HCT116 (cell line): ENCODE data around the gene DIDO1. TPM values are rescaled to one million over a fixed set of nuclear protein-coding genes. Genes with fewer than 3 reads are reported as not detected.

ENCODE experiments used
- ATAC-seq: fragments of 200-7000 bp; cut with Tn5 transposase; 2 replicates; pipeline ENCODE4 v1.9.1; 2020; ENCODE audit warnings: mild to moderate bottlenecking, moderate library complexity
- BruUV-seq: library from RNA; stranded (reverse); fragments of 400-500 nt; replicated peaks from 2 replicates; lab custom pipeline; 2021; lab: Mats Ljungman, UMichigan
- CTCF ChIA-PET: fragments of 300-600 bp; sonication (Branson Sonifier 250); formaldehyde crosslinking; loops from one replicate; lab custom pipeline; 2021; ENCODE audit warnings: antibody characterized with exemption; lab: Charles Lee
- POLR2A ChIA-PET: fragments of 300-600, 350-600 bp; sonication (Branson Sonifier 250); formaldehyde crosslinking; loops from one replicate; lab custom pipeline; 2021; ENCODE audit warnings: antibody characterized with exemption; lab: Charles Lee
- RAD21 ChIA-PET, 2 experiments: fragments of 300-600 bp; sonication (Branson Sonifier 250); formaldehyde crosslinking; loops; one replicate each; lab custom pipeline; 2023; ENCODE audit warnings: low total read pairs in 2 of 2; ENCODE audit not compliant: uncharacterized antibody in 2 of 2, unreplicated experiment in 2 of 2, low non-redundant PET in 1 of 2; lab: Charles Lee
- DNase-seq: peaks from one replicate; pipeline ENCODE4 v3.0.0-alpha.2; 2010; ENCODE audit warnings: low read depth, low spot score
- H2AFZ ChIP-seq: fragments of 200-600 bp; shearing (Covaris generic), sonication (generic); 2 replicates; pipeline ENCODE4 v1.6.1; 2017; ENCODE audit warnings: low read depth, mixed run types, mixed read lengths, antibody characterized with exemption, low read length; ENCODE audit not compliant: poor library complexity, severe bottlenecking
- H3K27ac ChIP-seq: 2 replicates; pipeline ENCODE4 v1.5.1; 2012; ENCODE audit warnings: low read depth, low read length
- H3K27me3 ChIP-seq: fragments of 200-600 bp; sonication (generic); 2 replicates; pipeline ENCODE4 v1.6.1; 2016; ENCODE audit warnings: mixed run types, low read length, mixed read lengths; ENCODE audit not compliant: insufficient read depth
- H3K36me3 ChIP-seq, 2 experiments: fragments of 200-500 bp in 1 of 2; fragments of 200-600 bp in 1 of 2; sonication (Bioruptor generic) in 1 of 2; sonication (generic) in 1 of 2; 2 replicates each; pipeline versions ENCODE4 v1.5.1 to v1.6.1; 2014 to 2016; ENCODE audit warnings: low read length in 2 of 2, inconsistent platforms in 1 of 2, mixed read lengths in 1 of 2, mixed run types in 1 of 2; ENCODE audit not compliant: insufficient read depth in 2 of 2, control insufficient read depth in 1 of 2
- H3K4me1 ChIP-seq, 2 experiments: fragments of 200-600 bp in 1 of 2; sonication (generic) in 1 of 2; 2 replicates each; pipeline versions ENCODE4 v1.5.1 to v1.6.1; 2012 to 2017; ENCODE audit warnings: low read length in 2 of 2, inconsistent platforms in 1 of 2, mild to moderate bottlenecking in 1 of 2, mixed read lengths in 1 of 2, mixed run types in 1 of 2, moderate library complexity in 1 of 2; ENCODE audit not compliant: insufficient read depth in 2 of 2, control insufficient read depth in 1 of 2
- H3K4me2 ChIP-seq: fragments of 200-600 bp; sonication (generic); 2 replicates; pipeline ENCODE4 v1.6.1; 2017; ENCODE audit warnings: mixed run types, low read length, mixed read lengths
- H3K4me3 ChIP-seq, 2 experiments: fragments of 200-600 bp in 1 of 2; sonication (generic) in 1 of 2; replicated peaks in 1 of 2; 2 replicates each; pipeline ENCODE4 v1.5.1; 2011 to 2016; ENCODE audit warnings: low read length in 2 of 2, control low read depth in 1 of 2, low read depth in 1 of 2, mild to moderate bottlenecking in 1 of 2, mixed read lengths in 1 of 2, mixed run types in 1 of 2
- H3K79me2 ChIP-seq: fragments of 200-600 bp; sonication (generic); 2 replicates; pipeline ENCODE4 v1.6.1; 2017; ENCODE audit warnings: mild to moderate bottlenecking, mixed run types, low read length, moderate library complexity, mixed read lengths; ENCODE audit not compliant: insufficient read depth
- H3K9ac ChIP-seq: fragments of 200-600 bp; sonication (generic); 2 replicates; pipeline ENCODE4 v1.6.1; 2016; ENCODE audit warnings: low read length, mixed read lengths
- H3K9me2 ChIP-seq: fragments of 200-600 bp; sonication (generic), shearing (Covaris generic); 2 replicates; pipeline ENCODE4 v1.6.1; 2017; ENCODE audit warnings: mixed run types, mild to moderate bottlenecking, moderate library complexity; ENCODE audit not compliant: insufficient read depth
- H3K9me3 ChIP-seq, 2 experiments: fragments of 200-500 bp in 1 of 2; fragments of 200-600 bp in 1 of 2; sonication (Bioruptor generic) in 1 of 2; sonication (generic) in 1 of 2; 2 replicates each; pipeline ENCODE4 v1.6.1; 2014 to 2017; ENCODE audit warnings: low read length in 2 of 2, mixed read lengths in 2 of 2, inconsistent platforms in 1 of 2, low read depth in 1 of 2, mild to moderate bottlenecking in 1 of 2, mixed run types in 1 of 2, moderate library complexity in 1 of 2; ENCODE audit not compliant: control insufficient read depth in 1 of 2, insufficient read depth in 1 of 2
- H4K20me1 ChIP-seq: fragments of 200-600 bp; sonication (generic), shearing (Covaris generic); 2 replicates; pipeline ENCODE4 v1.6.1; 2017; ENCODE audit warnings: mixed run types, mild to moderate bottlenecking, moderate library complexity; ENCODE audit not compliant: insufficient read depth
- ATF3 ChIP-seq: IDR thresholded peaks from 2 replicates; pipeline ENCODE4 v1.6.1; 2012
- CEBPB ChIP-seq: IDR thresholded peaks from 2 replicates; pipeline ENCODE4 v1.6.1; 2012; ENCODE audit warnings: low read depth
- EGR1 ChIP-seq: IDR thresholded peaks from 2 replicates; pipeline ENCODE4 v1.6.1; 2012; ENCODE audit warnings: low read depth
- ELF1 ChIP-seq: IDR thresholded peaks from 2 replicates; pipeline ENCODE4 v1.6.1; 2012; ENCODE audit warnings: low read depth, borderline replicate concordance
- JUND ChIP-seq: IDR thresholded peaks from 2 replicates; pipeline ENCODE4 v1.6.1; 2012
- POLR2A ChIP-seq: IDR thresholded peaks from 2 replicates; pipeline ENCODE4 v1.7.0; 2011; ENCODE audit warnings: borderline replicate concordance; ENCODE audit not compliant: insufficient read depth, insufficient read length; ENCODE audit errors: extremely low read depth
- POLR2AphosphoS5 ChIP-seq: IDR thresholded peaks from 2 replicates; pipeline ENCODE4 v1.6.1; 2011; ENCODE audit warnings: mild to moderate bottlenecking, low read depth, low read length, moderate library complexity
- RAD21 ChIP-seq: IDR thresholded peaks from 2 replicates; pipeline ENCODE4 v1.6.1; 2012; ENCODE audit warnings: low read depth, mild to moderate bottlenecking
- SP1 ChIP-seq: IDR thresholded peaks from 2 replicates; pipeline ENCODE4 v1.6.1; 2012; ENCODE audit warnings: low read depth
- YY1 ChIP-seq: IDR thresholded peaks from 2 replicates; pipeline ENCODE4 v1.6.1; 2011; ENCODE audit warnings: low read length, low read depth, moderate library complexity, mild to moderate bottlenecking; ENCODE audit not compliant: insufficient replicate concordance; ENCODE audit errors: extremely low read depth
- ZFX ChIP-seq: fragments of 450-650 bp; IDR thresholded peaks from 2 replicates; pipeline ENCODE4 v1.6.1; 2017
- intact Hi-C: fragments of 100-400 bp; cut with micrococcal nuclease; formaldehyde crosslinking; loops from 2 replicates; pipeline ENCODE4 v1.10.0; 2022
- total RNA-seq: library from RNA; stranded (reverse); gene quantifications from one replicate; pipeline ENCODE4 v1.2.1, GENCODE V29; 2021; ENCODE audit not compliant: unreplicated experiment

The DIDO1 gene
- total RNA-seq, 1 experiment from 2014 or later = 41.4 TPM

- TF ChIP-seq ATF3 (no peak), YY1 (no peak), JUND (no peak), POLR2AphosphoS5 (no peak)
- TF ChIP-seq, all 23 proteins: peak for 0
These were observed 13.2 kb downstream of the DIDO1 start (continued) for GRCh38 chr20:62913043-62913630.

- Histone ChIP-seq H3K9me3 (no peaks in the 10 kb centered on the region), H3K4me1 (peaks cover 9 to 12% of the 10 kb centered on the region in 2 experiments; a peak in 3 of 4 replicates), H3K79me2 (peaks cover 100% of the 10 kb centered on the region), H2AFZ (no peak overlapping the region), H3K9ac (no peak overlapping the region), H3K9me2 (no peaks in the 10 kb centered on the region), H4K20me1 (peaks cover 39% of the 10 kb centered on the region; the same call in 1 of the 2 replicates), H3K36me3 (peaks cover 44 to 55% of the 10 kb centered on the region in 2 experiments), H3K27me3 (no peaks in the 10 kb centered on the region), H3K4me3 (no peak overlapping the region), H3K4me2 (no peak overlapping the region)
- ATAC-seq = no peak
- RAD21 ChIA-PET = no interaction called here
- BruUV-seq = no TSS peak
- POLR2A ChIA-PET = no interaction called here
- intact Hi-C loops = no loop called here
- TF ChIP-seq SP1 = no peak
- no peak for TF ChIP-seq JUND
- no peak for TF ChIP-seq POLR2A
- TF ChIP-seq ZFX = no peak
- TF ChIP-seq RAD21 = no peak
- no peak for TF ChIP-seq YY1
- TF ChIP-seq CEBPB = no peak
- no peak for TF ChIP-seq EGR1
- no peak for TF ChIP-seq ELF1
- TF ChIP-seq, all 23 proteins: peak for 0
- no peak for DNase-seq
- H3K27ac ChIP-seq = no peak overlapping the region
- CTCF ChIA-PET = interaction anchor here (1.3 kb wide), 1 partner anchor 8 kb away, joined by 3 read pairs; no protein-coding TSS in a partner anchor
These were observed 14.5 kb downstream of the DIDO1 start for GRCh38 chr20:62911701-62912280.
